ENCODE data around the gene PPP2R5D.

The PPP2R5D gene

GRCh38 chr6:42963855-42964605 is 20.3 kb upstream of the PPP2R5D start:
- DNase-seq: no peak

GRCh38 chr6:42966571-42966970 is 17.8 kb upstream of the PPP2R5D start:
- no peak for DNase-seq

- DNase-seq: no peak
Measured at GRCh38 chr6:42967228-42967627, 17.1 kb upstream of the PPP2R5D start.

GRCh38 chr6:42968126-42968701 is 16.2 kb upstream of the PPP2R5D start:
- DNase-seq: no peak

- no peak for DNase-seq
Measured at GRCh38 chr6:42968783-42969182, 15.6 kb upstream of the PPP2R5D start.

GRCh38 chr6:42969431-42969830 is 14.9 kb upstream of the PPP2R5D start:
- no peak for DNase-seq

GRCh38 chr6:42969934-42970333 is 14.4 kb upstream of the PPP2R5D start:
- DNase-seq: no peak

GRCh38 chr6:42970871-42971612 is 13.3 kb upstream of the PPP2R5D start:
- DNase-seq: no peak

- no peak for DNase-seq
Measured at GRCh38 chr6:42971746-42972327, 12.5 kb upstream of the PPP2R5D start.

GRCh38 chr6:42973926-42974325 is 10.4 kb upstream of the PPP2R5D start:
- no peak for DNase-seq

- no peak for DNase-seq
Measured at GRCh38 chr6:42974919-42975505, 9.4 kb upstream of the PPP2R5D start.

- DNase-seq: no peak
Measured at GRCh38 chr6:42978487-42978838, 5.9 kb upstream of the PPP2R5D start.

- DNase-seq: peak; percentile 90
Measured at GRCh38 chr6:42978839-42979522, 5.4 kb upstream of the PPP2R5D start, which contains the start of gene PEX6. PEX6 (minus strand) TSS chr6:42979181; CDS start chr6:42979150, 31 bp downstream.

GRCh38 chr6:42979523-42980177 is 4.7 kb upstream of the PPP2R5D start:
- DNase-seq: no peak

GRCh38 chr6:42981836-42982235 is 2.5 kb upstream of the PPP2R5D start:
- DNase-seq: no peak

- peak; percentile 28 for DNase-seq
Measured at GRCh38 chr6:42984924-42985475, 630 bp downstream of the PPP2R5D start.

GRCh38 chr6:42987533-42988451 is 3.4 kb downstream of the PPP2R5D start:
- DNase-seq: no peak

GRCh38 chr6:42988486-42989020 is 4.2 kb downstream of the PPP2R5D start:
- no peak for DNase-seq

- no peak for DNase-seq
Measured at GRCh38 chr6:42989923-42990322, 5.6 kb downstream of the PPP2R5D start.

GRCh38 chr6:42993445-42993844 is 9.1 kb downstream of the PPP2R5D start:
- DNase-seq: no peak

Data from activated T-cell treated with anti-CD3 and anti-CD28 coated beads, Interleukin-2, amount 50 U/mL, for 1 hour (primary cell).